CD4-positive, alpha-beta memory T cell (primary cell): Measurements from ENCODE around the gene SFTPB. TPM values are rescaled to one million over a fixed set of nuclear protein-coding genes. Genes with fewer than 3 reads are reported as not detected.

ENCODE experiments used
- CTCF ChIA-PET: fragments of 350-600 bp; sonication (Branson Sonifier 250); formaldehyde crosslinking; loops from one replicate; lab custom pipeline; 2021; ENCODE audit warnings: inconsistent platforms; ENCODE audit not compliant: partially characterized antibody; lab: Charles Lee
- POLR2A ChIA-PET: fragments of 350-600 bp; sonication (Branson Sonifier 250); formaldehyde crosslinking; loops from one replicate; lab custom pipeline; 2021; ENCODE audit not compliant: partially characterized antibody; lab: Charles Lee
- DNase-seq, 5 donors: peaks; one replicate each; pipeline versions ENCODE4 v3.0.0 to v3.0.0-alpha.2; 2020 to 2022; ENCODE audit warnings: mixed read lengths in 1 of 5
- H3K27ac ChIP-seq: one replicate; pipeline ENCODE4 v1.7.0; 2013; ENCODE audit warnings: low read depth, low read length
- H3K27me3 ChIP-seq: 2 replicates; pipeline ENCODE4 v1.7.0; 2013; ENCODE audit warnings: mild to moderate bottlenecking, low read length, moderate library complexity; ENCODE audit not compliant: insufficient read depth
- H3K36me3 ChIP-seq: 2 replicates; pipeline ENCODE4 v1.7.0; 2013; ENCODE audit warnings: mild to moderate bottlenecking, low read length, moderate library complexity; ENCODE audit not compliant: insufficient read depth
- H3K4me1 ChIP-seq: 2 replicates; pipeline ENCODE4 v1.7.0; 2013; ENCODE audit warnings: mild to moderate bottlenecking, low read length, moderate library complexity; ENCODE audit not compliant: insufficient read depth
- H3K4me3 ChIP-seq, 2 donors: one replicate each; pipeline ENCODE4 v1.7.0; 2013; ENCODE audit warnings: low read length in 2 of 2, mild to moderate bottlenecking in 1 of 2
- H3K9me3 ChIP-seq, 2 donors: one replicate each; pipeline ENCODE4 v1.7.0; 2013; ENCODE audit warnings: low read length in 2 of 2, control low read depth in 1 of 2; ENCODE audit not compliant: control insufficient read depth in 1 of 2
- H3K27ac Mint-ChIP-seq, 7 donors: one replicate each; pipeline ENCODE4 v1.8.0; 2020 to 2021; ENCODE audit warnings: mixed read lengths in 7 of 7, mild to moderate bottlenecking in 6 of 7, inconsistent platforms in 3 of 7, moderate library complexity in 3 of 7
- H3K27me3 Mint-ChIP-seq, 2 donors: one replicate each; pipeline ENCODE4 v1.8.0; 2020 to 2021; ENCODE audit warnings: mixed read lengths in 2 of 2
- H3K36me3 Mint-ChIP-seq, 2 donors: one replicate each; pipeline ENCODE4 v1.8.0; 2020 to 2021; ENCODE audit warnings: mixed read lengths in 2 of 2, inconsistent platforms in 1 of 2, mild to moderate bottlenecking in 1 of 2
- H3K4me1 Mint-ChIP-seq, 4 donors: one replicate each; pipeline ENCODE4 v1.8.0; 2020 to 2021; ENCODE audit warnings: mixed read lengths in 4 of 4, mild to moderate bottlenecking in 1 of 4
- H3K4me3 Mint-ChIP-seq, 8 donors: one replicate each; pipeline ENCODE4 v1.8.0; 2020 to 2021; ENCODE audit warnings: mixed read lengths in 8 of 8, mild to moderate bottlenecking in 7 of 8, moderate library complexity in 6 of 8, inconsistent platforms in 3 of 8
- H3K9me3 Mint-ChIP-seq, 8 donors: one replicate each; pipeline ENCODE4 v1.8.0; 2020 to 2021; ENCODE audit warnings: mixed read lengths in 8 of 8, mild to moderate bottlenecking in 5 of 8, inconsistent platforms in 3 of 8, moderate library complexity in 1 of 8
- intact Hi-C: fragments of 100-400 bp; cut with micrococcal nuclease; formaldehyde crosslinking; loops from one replicate; pipeline ENCODE4 v1.15.1; 2023
- polyA plus RNA-seq, 2 donors: library from polyadenylated mRNA; unstranded; fragments of 300-500 nt; fragmentation: Illumina TruSeq; gene quantifications; one replicate each; pipeline ENCODE4 v1.2.3, GENCODE V29; 2021
- total RNA-seq, 2 experiments: library from RNA; stranded (reverse); gene quantifications; one replicate each; pipeline ENCODE4 v1.2.3, GENCODE V29; 2021

SFTPB gene
- total and polyA plus RNA-seq, 4 experiments from 2014 or later = not detected

DNA sequence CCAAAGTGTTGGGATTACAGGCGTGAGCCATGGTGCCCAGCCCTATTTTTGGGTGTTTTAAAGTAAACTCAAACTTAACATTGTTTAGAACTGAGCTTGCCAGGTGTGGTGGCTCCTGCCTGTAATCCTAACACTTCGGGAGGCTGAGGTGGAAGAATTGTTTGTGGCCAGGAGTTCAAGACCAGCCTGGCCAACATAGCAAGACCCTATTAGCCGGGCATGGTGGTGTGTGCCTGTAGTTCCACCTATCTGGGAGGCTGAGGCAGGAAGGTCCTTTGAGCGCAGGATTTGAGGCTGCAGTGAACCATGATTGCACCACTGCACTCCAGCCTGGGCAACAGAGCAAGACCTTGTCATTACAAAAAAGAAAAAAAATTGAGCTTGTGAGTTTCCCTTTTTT lies 17.5 kb downstream of the SFTPB start:
- H3K4me1 ChIP-seq = no peaks in the 10 kb centered on the region
- peaks cover 50% of the 10 kb centered on the region for H3K36me3 ChIP-seq
- CTCF ChIA-PET = interaction anchor here (1.4 kb wide), 1 partner anchor 13 kb away, joined by 8 read pairs; no protein-coding TSS in a partner anchor
- no peak for DNase-seq
- Mint-ChIP-seq H3K27me3 (no peaks in the 10 kb centered on the region), H3K36me3 (peaks cover 48 to 69% of the 10 kb centered on the region in 2 donors), H3K4me1 (no peaks in the 10 kb centered on the region), H3K4me3 (no peak overlapping the region), H3K9me3 (peaks cover 0 to 1% (median 0%) of the 10 kb centered on the region in 8 donors), H3K27ac (no peak overlapping the region)
- no peaks in the 10 kb centered on the region for H3K27me3 ChIP-seq
- intact Hi-C loops = no loop called here
- POLR2A ChIA-PET = no interaction called here
- H3K4me3 ChIP-seq = no peak overlapping the region
- no peak overlapping the region for H3K27ac ChIP-seq
- H3K9me3 ChIP-seq = no peaks in the 10 kb centered on the region

DNA sequence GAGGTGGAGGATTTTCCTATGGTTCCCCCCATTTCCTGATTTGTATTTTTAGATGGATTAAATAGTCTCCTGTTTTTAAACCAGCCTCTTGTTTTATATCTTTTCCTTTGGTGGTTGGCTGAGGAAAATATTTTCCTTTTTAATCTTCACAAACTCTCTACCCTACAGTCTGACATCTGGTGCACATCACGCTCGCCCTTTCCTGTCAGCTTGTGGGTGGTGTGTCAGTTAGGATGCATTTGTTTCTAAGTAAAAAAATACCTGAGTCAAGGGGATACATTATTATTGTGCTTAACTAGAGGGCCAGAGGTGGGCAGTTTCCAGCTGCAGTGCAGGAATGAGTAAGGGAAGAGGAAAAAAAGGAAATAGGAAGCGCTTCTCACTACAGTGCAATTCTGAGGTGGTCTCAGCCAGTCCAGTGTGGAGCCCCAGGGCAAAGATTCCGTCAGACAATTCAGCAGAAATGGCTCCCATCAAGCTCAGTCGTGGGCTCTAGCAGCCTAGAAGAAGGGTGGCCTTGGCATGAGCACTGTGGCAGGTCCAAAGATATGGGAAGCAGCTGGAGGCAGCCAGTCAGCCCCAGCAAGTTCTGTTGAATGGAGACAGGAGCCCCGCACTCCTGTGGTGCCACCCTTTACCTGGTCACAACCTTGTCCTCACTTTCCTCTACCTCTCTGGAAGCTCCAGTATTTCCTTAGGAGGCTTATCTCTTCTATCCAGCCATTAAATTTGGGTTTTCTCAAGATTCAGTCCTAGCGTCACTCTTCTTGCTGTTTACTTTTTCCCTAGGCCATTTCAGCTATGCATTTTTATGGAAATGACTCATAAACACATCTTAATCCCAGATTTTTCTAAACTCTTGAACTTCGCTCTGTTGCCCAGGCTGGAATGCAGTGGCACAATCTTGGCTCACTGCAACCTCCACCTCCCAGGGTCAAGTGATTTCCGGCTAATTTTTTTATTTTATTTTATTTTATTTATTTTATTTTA lies 18.5 kb downstream of the SFTPB start:
- Mint-ChIP-seq H3K27me3 (no peaks in the 10 kb centered on the region), H3K4me1 (no peaks in the 10 kb centered on the region), H3K27ac (peak overlapping the region in 4 of 7 donors; percentile 32 to 79 (median 67)), H3K4me3 (no peak overlapping the region), H3K36me3 (peaks cover 49 to 74% of the 10 kb centered on the region in 2 donors), H3K9me3 (peaks cover 0 to 1% (median 0%) of the 10 kb centered on the region in 8 donors)
- Histone ChIP-seq H3K4me1 (no peaks in the 10 kb centered on the region), H3K9me3 (no peaks in the 10 kb centered on the region), H3K36me3 (peaks cover 59% of the 10 kb centered on the region), H3K27ac (no peak overlapping the region), H3K27me3 (no peaks in the 10 kb centered on the region), H3K4me3 (no peak overlapping the region)
- POLR2A ChIA-PET = no interaction called here
- DNase-seq = no peak
- CTCF ChIA-PET = interaction anchor here (3.0 kb wide), 1 partner anchor 12 kb away, joined by 16 read pairs; no protein-coding TSS in a partner anchor
- intact Hi-C loops = no loop called here

DNA sequence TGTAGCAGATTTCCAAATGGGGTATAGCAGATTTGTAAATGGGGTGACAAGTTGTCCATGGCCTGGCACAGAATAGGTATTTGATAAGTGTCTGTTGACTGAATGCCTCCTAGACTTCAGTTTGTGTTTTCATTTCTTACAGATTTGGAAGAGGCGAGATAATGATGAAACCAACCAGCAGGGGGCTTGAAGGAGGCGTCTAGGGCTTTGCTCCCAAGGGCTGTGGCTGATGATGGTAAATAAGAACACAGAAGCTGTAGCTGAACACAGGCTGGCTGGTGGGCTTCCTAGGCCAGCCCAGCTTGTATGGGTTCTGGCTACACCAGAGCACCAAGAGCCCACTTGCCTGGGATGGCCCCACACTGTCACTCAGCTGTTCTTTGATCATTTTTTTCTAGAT lies 19.4 kb downstream of the SFTPB start:
- Mint-ChIP-seq H3K27ac (peak overlapping the region in 1 of 7 donors; percentile 23), H3K27me3 (no peaks in the 10 kb centered on the region), H3K9me3 (peaks cover 0 to 1% (median 0%) of the 10 kb centered on the region in 8 donors), H3K4me3 (no peak overlapping the region), H3K36me3 (peaks cover 44 to 74% of the 10 kb centered on the region in 2 donors), H3K4me1 (no peaks in the 10 kb centered on the region)
- intact Hi-C loops = no loop called here
- Histone ChIP-seq H3K27me3 (no peaks in the 10 kb centered on the region), H3K4me1 (no peaks in the 10 kb centered on the region), H3K9me3 (no peaks in the 10 kb centered on the region), H3K36me3 (peaks cover 66% of the 10 kb centered on the region), H3K4me3 (no peak overlapping the region), H3K27ac (no peak overlapping the region)
- no peak for DNase-seq
- CTCF ChIA-PET = interaction anchor here (3.0 kb wide), 1 partner anchor 11 kb away, joined by 16 read pairs; no protein-coding TSS in a partner anchor
- POLR2A ChIA-PET = no interaction called here

DNA sequence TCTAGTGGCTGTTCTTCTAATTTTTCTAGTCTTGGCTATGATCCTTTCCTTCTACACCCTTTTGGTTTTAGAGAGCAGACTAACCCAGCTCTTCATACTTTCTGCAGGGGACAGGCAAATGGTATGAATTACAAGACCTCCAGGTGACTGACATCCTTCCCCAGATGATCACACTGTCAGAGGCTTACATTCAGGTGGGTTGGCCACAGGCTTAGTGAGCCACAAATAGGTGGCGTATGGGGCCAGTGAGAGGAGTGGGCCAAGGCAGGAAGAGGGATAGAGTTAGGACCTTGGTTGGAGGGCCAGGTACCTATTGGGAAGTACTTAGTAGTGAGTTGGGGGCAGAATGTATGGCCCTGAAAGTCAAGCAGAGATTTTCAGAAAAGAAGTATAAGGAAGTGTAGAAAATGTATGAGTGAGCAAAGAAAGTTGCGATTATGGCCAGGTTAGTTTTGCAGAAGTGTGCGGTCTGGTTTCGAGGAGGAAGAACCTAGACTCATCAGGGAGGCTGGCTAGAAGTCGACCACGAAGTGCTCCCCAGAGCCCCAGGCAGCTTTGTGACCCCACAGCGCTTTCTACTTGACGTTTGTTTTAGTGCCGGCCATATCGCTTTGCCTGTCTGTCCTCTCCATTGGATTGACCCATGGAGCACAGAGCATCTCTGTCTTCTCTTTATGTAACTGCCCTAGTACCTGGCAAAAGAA lies 20.0 kb downstream of the SFTPB start:
- H3K4me3 Mint-ChIP-seq = no peak overlapping the region
- peaks cover 0 to 1% (median 0%) of the 10 kb centered on the region in 8 donors for H3K9me3 Mint-ChIP-seq
- Histone ChIP-seq H3K27ac (no peak overlapping the region), H3K36me3 (peaks cover 70% of the 10 kb centered on the region), H3K27me3 (no peaks in the 10 kb centered on the region), H3K4me3 (no peak overlapping the region), H3K9me3 (no peaks in the 10 kb centered on the region), H3K4me1 (no peaks in the 10 kb centered on the region)
- peaks cover 45 to 75% of the 10 kb centered on the region in 2 donors for H3K36me3 Mint-ChIP-seq
- intact Hi-C loops = no loop called here
- H3K27me3 Mint-ChIP-seq = no peaks in the 10 kb centered on the region
- ChIA-PET POLR2A (no interaction called here), CTCF (interaction anchor here (3.0 kb wide), 1 partner anchor 10 kb away, joined by 16 read pairs; no protein-coding TSS in a partner anchor)
- peaks cover 0 to under 1% (median under 1%) of the 10 kb centered on the region in 4 donors for H3K4me1 Mint-ChIP-seq
- H3K27ac Mint-ChIP-seq = peak overlapping the region in 4 of 7 donors; percentile 6 to 76 (median 49)
- DNase-seq = no peak

DNA sequence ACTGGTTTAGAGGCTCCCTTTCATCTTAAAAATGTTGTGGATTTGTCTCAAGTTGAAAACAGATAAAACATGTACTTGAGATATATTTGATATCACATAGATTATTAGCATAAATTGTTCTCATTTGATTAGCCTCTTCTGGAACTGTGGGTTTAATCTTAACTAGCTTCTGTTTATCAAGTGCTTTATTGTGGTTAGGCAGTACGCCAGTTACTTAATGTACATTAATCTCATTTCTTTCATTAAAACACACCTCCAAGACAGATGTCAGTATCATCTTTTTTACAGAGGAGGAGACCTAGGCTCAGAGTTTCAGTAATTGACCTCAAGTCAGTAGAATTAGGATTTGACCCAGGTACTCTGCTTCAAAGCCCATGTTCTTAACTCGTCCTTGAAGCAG lies 21.8 kb downstream of the SFTPB start:
- peaks cover 0 to 1% (median 0%) of the 10 kb centered on the region in 8 donors for H3K9me3 Mint-ChIP-seq
- intact Hi-C loops = no loop called here
- Histone ChIP-seq H3K27ac (no peak overlapping the region), H3K36me3 (peaks cover 81% of the 10 kb centered on the region), H3K4me1 (no peaks in the 10 kb centered on the region), H3K4me3 (no peak overlapping the region), H3K9me3 (no peaks in the 10 kb centered on the region), H3K27me3 (no peaks in the 10 kb centered on the region)
- no peaks in the 10 kb centered on the region for H3K27me3 Mint-ChIP-seq
- no peak for DNase-seq
- peaks cover 6 to 13% (median 10%) of the 10 kb centered on the region in 4 donors for H3K4me1 Mint-ChIP-seq
- peak overlapping the region in 1 of 7 donors; percentile 6 for H3K27ac Mint-ChIP-seq
- CTCF ChIA-PET = interaction anchor here (1.2 to 1.5 kb wide), 2 partner anchors 9 to 10 kb away, joined by 4 to 10 read pairs; no protein-coding TSS in a partner anchor
- H3K4me3 Mint-ChIP-seq = no peak overlapping the region
- POLR2A ChIA-PET = no interaction called here
- H3K36me3 Mint-ChIP-seq = peaks cover 53 to 81% of the 10 kb centered on the region in 2 donors

DNA sequence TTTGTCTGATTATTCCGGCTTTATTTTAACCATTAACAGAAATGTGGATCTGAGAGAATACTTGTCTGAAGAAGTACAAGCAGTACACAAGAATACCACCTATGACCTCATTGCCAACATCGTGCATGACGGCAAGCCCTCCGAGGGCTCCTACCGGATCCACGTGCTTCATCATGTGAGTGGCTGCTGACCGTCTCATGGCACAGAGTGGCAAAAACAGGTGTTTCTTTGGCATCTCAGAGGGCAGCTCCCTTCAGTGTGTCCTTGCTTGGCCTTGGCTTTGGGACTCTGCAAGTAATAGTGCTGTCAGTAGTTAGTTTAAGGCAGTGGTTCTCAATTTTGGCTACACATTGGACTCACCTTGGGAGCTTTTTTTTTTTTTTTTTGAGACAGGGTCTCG lies 23.1 kb downstream of the SFTPB start:
- H3K36me3 ChIP-seq = peaks cover 89% of the 10 kb centered on the region
- no peaks in the 10 kb centered on the region for H3K4me1 ChIP-seq
- Mint-ChIP-seq H3K36me3 (peaks cover 63 to 86% of the 10 kb centered on the region in 2 donors), H3K27me3 (no peaks in the 10 kb centered on the region), H3K9me3 (peaks cover 0 to 1% (median 0%) of the 10 kb centered on the region in 8 donors), H3K4me1 (peaks cover 6 to 13% (median 10%) of the 10 kb centered on the region in 4 donors), H3K4me3 (no peak overlapping the region), H3K27ac (no peak overlapping the region)
- H3K9me3 ChIP-seq = no peaks in the 10 kb centered on the region
- no peak for DNase-seq
- H3K27me3 ChIP-seq = no peaks in the 10 kb centered on the region
- intact Hi-C loops = no loop called here
- no peak overlapping the region for H3K4me3 ChIP-seq
- H3K27ac ChIP-seq = no peak overlapping the region
- ChIA-PET POLR2A (interaction anchor here (0.6 kb wide), 1 partner anchor 24 kb away, joined by 3 read pairs; no protein-coding TSS in a partner anchor), CTCF (no interaction called here)
